SU-DHL-6 (cell line): Measurements from ENCODE around the gene STK33.

Experiments
- H2AFZ ChIP-seq: fragments of 200-600 bp; sonication (generic); 2 replicates; pipeline ENCODE4 v1.6.1; 2014; ENCODE audit warnings: low read depth, mild to moderate bottlenecking, moderate library complexity, mixed read lengths, antibody characterized with exemption, low read length; ENCODE audit not compliant: severe bottlenecking
- H3F3A ChIP-seq: fragments of 200-600 bp; shearing (Covaris generic); 2 replicates; pipeline ENCODE4 v1.6.0; 2016; ENCODE audit warnings: antibody characterized with exemption, mild to moderate bottlenecking; ENCODE audit not compliant: insufficient read depth
- H3K27ac ChIP-seq: fragments of 200-600 bp; sonication (generic); 2 replicates; pipeline ENCODE4 v1.5.1; 2016; ENCODE audit warnings: low read depth, mild to moderate bottlenecking, low read length, moderate library complexity, mixed read lengths
- H3K27me3 ChIP-seq: fragments of 200-600 bp; sonication (generic), shearing (Covaris generic); 2 replicates; pipeline ENCODE4 v1.6.0; 2014; ENCODE audit warnings: mild to moderate bottlenecking, low read length
- H3K36me3 ChIP-seq: fragments of 200-600 bp; sonication (generic); 2 replicates; pipeline ENCODE4 v1.6.1; 2014; ENCODE audit warnings: mild to moderate bottlenecking, low read length, mixed read lengths
- H3K4me2 ChIP-seq: fragments of 300-600, 200-600 bp; shearing (Covaris generic), sonication (generic); 2 replicates; pipeline ENCODE4 v1.6.0; 2014; ENCODE audit warnings: low read length, low read depth, mild to moderate bottlenecking; ENCODE audit not compliant: poor library complexity, severe bottlenecking
- H3K4me3 ChIP-seq: fragments of 200-600 bp; sonication (generic); 2 replicates; pipeline ENCODE4 v1.5.1; 2014; ENCODE audit warnings: antibody characterized with exemption, low read length, mild to moderate bottlenecking, mixed read lengths; ENCODE audit not compliant: insufficient read depth, poor library complexity, severe bottlenecking
- H3K79me2 ChIP-seq: fragments of 200-600 bp; sonication (generic); 2 replicates; pipeline ENCODE4 v1.6.1; 2014; ENCODE audit warnings: mild to moderate bottlenecking, low read length, moderate library complexity; ENCODE audit not compliant: insufficient read depth
- H3K9ac ChIP-seq: fragments of 200-600 bp; sonication (generic); 2 replicates; pipeline ENCODE4 v1.7.0; 2014; ENCODE audit warnings: mild to moderate bottlenecking, low read length
- H3K9me2 ChIP-seq: fragments of 200-600 bp; sonication (generic); replicated peaks from 2 replicates; pipeline ENCODE4 v1.6.1; 2014; ENCODE audit warnings: low read length; ENCODE audit not compliant: insufficient read depth
- H3K9me3 ChIP-seq: fragments of 200-600 bp; sonication (generic); 2 replicates; pipeline ENCODE4 v1.6.1; 2014; ENCODE audit warnings: low read length, mixed read lengths; ENCODE audit not compliant: insufficient read depth
- H4K20me1 ChIP-seq: fragments of 200-600 bp; sonication (generic); 2 replicates; pipeline ENCODE4 v1.6.1; 2014; ENCODE audit warnings: low read depth, mild to moderate bottlenecking, antibody characterized with exemption, low read length, moderate library complexity, mixed read lengths
- EZH2phosphoT487 ChIP-seq: fragments of 200-600 bp; sonication (generic), shearing (Covaris generic); conservative IDR thresholded peaks from 2 replicates; pipeline ENCODE4 v1.6.1; 2018; ENCODE audit warnings: mild to moderate bottlenecking, antibody characterized with exemption, low read length, moderate library complexity, mixed read lengths
- TF ChIP-seq, protein P1 (sequence below): fragments of 200-600 bp; sonication (generic); IDR thresholded peaks from one replicate; pipeline ENCODE4 v1.5.1; 2017; ENCODE audit warnings: antibody characterized with exemption, mild to moderate bottlenecking, low read length, moderate library complexity; ENCODE audit not compliant: insufficient read depth, poor library complexity, severe bottlenecking

STK33 gene

DNA sequence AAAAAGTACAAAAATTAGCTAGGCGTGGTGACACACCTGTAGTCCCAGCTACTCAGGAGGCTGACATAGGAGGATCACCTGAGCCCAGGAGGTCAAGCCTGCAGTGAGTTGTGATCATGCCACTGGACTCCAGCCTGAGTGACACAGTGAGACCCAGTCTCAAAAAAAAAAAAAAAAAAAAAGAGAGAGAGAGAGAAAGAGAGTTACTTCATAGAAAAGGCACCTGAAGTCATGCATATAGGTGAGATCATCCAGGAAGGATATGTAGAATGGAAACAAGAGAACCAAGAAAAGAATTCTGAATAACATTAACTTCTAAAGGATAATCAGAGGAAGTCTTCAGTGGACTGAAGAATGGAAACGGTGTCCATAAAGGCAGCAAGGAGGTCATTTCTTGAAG lies 106.8 kb downstream of the STK33 start:
- no peak for TF ChIP-seq EZH2phosphoT487
- TF ChIP-seq, protein P1, sequence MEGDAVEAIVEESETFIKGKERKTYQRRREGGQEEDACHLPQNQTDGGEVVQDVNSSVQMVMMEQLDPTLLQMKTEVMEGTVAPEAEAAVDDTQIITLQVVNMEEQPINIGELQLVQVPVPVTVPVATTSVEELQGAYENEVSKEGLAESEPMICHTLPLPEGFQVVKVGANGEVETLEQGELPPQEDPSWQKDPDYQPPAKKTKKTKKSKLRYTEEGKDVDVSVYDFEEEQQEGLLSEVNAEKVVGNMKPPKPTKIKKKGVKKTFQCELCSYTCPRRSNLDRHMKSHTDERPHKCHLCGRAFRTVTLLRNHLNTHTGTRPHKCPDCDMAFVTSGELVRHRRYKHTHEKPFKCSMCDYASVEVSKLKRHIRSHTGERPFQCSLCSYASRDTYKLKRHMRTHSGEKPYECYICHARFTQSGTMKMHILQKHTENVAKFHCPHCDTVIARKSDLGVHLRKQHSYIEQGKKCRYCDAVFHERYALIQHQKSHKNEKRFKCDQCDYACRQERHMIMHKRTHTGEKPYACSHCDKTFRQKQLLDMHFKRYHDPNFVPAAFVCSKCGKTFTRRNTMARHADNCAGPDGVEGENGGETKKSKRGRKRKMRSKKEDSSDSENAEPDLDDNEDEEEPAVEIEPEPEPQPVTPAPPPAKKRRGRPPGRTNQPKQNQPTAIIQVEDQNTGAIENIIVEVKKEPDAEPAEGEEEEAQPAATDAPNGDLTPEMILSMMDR: no peak
- Histone ChIP-seq H3K36me3 (no peaks in the 10 kb centered on the region), H3K27me3 (no peaks in the 10 kb centered on the region), H3K9me2 (no peaks in the 10 kb centered on the region), H3K4me3 (no peak overlapping the region), H3K79me2 (no peaks in the 10 kb centered on the region), H3K27ac (no peak overlapping the region), H3K9ac (no peak overlapping the region), H3K9me3 (no peaks in the 10 kb centered on the region), H4K20me1 (no peaks in the 10 kb centered on the region), H2AFZ (no peak overlapping the region), H3K4me2 (no peak overlapping the region), H3F3A (no peaks in the 10 kb centered on the region)

DNA sequence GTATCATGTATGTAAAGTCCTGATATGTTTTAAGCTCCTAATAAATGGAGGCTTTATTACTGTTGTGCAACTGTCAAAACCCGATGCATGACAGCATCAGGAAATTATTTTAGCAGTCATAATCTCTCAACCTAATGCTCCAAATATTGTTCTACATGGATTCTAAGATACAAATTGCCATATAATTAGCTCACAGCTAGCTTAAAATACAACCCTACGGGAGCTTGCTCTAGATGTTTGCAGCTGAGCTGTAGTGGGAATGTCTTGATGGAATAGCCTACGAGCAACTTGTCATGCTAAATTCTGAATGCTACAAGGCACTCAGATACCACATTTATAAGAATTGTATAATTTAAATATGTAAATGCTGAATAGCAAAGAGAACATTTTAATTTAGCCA lies 109.8 kb downstream of the STK33 start:
- Histone ChIP-seq H3K9me2 (no peaks in the 10 kb centered on the region), H4K20me1 (no peaks in the 10 kb centered on the region), H3K4me2 (no peak overlapping the region), H3K9me3 (no peaks in the 10 kb centered on the region), H3K79me2 (no peaks in the 10 kb centered on the region), H3K27me3 (no peaks in the 10 kb centered on the region), H3F3A (no peaks in the 10 kb centered on the region), H3K4me3 (no peak overlapping the region), H3K27ac (no peak overlapping the region), H3K9ac (no peak overlapping the region), H2AFZ (no peak overlapping the region), H3K36me3 (no peaks in the 10 kb centered on the region)
- TF ChIP-seq, protein P1: no peak
- TF ChIP-seq EZH2phosphoT487: no peak

DNA sequence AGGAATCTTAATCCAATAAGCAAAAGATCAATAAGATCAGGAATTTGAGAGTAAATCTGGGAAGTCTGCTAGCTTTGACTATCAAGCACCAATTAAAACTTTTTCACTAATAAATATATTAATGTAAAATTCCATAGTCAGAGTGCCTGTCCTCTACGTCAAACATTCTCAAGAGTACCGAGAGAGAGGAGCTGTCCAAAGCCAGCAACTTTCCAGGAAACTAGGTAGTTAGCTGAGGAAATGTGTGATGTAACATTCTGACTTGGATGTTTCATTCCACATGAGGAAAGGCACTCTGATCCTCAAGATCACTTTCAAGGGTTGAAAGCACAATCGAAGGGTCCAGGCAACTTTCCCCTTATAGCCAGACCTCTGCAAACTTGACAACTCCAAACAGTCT lies 113.2 kb downstream of the STK33 start:
- Histone ChIP-seq H3K27ac (no peak overlapping the region), H4K20me1 (no peaks in the 10 kb centered on the region), H3F3A (no peaks in the 10 kb centered on the region), H3K36me3 (no peaks in the 10 kb centered on the region), H3K9me3 (no peaks in the 10 kb centered on the region), H3K79me2 (no peaks in the 10 kb centered on the region), H2AFZ (no peak overlapping the region), H3K9ac (no peak overlapping the region), H3K4me2 (no peak overlapping the region), H3K9me2 (no peaks in the 10 kb centered on the region), H3K27me3 (no peaks in the 10 kb centered on the region), H3K4me3 (no peak overlapping the region)
- TF ChIP-seq, protein P1: no peak
- no peak for TF ChIP-seq EZH2phosphoT487
